Fibroblast of upper back skin (primary cell): Measurements from ENCODE around the gene ZNF225.
A peak's percentile ranks its signal among the peaks of the same experiment; 100 is the strongest.
"Not testable (repeated sequence)": the region's sequence is repeated elsewhere in the genome, so short reads cannot be mapped to it uniquely, and the experiment has no call there.

ENCODE experiments used
- DNase-seq: peaks from one replicate; pipeline ENCODE4 v3.0.0-alpha.2; 2013

The ZNF225 gene

GRCh38 chr19:44164327-44164672 is 51.1 kb downstream of the ZNF225 start:
- DNase-seq = no peak

- peak; percentile 99 for DNase-seq
These were observed 51.7 kb downstream of the ZNF225 start, which contains the start of gene ZNF226 for GRCh38 chr19:44164673-44165512. Gene ZNF226, plus strand, starts transcription at chr19:44165100. Its CDS starts 4,981 bp downstream, at chr19:44170081.

- DNase-seq = not testable (repeated sequence)
These were observed 57.5 kb downstream of the ZNF225 start for GRCh38 chr19:44170660-44171059.

GRCh38 chr19:44176590-44176989 is 63.4 kb downstream of the ZNF225 start:
- DNase-seq = no peak

GRCh38 chr19:44180968-44181367 is 67.8 kb downstream of the ZNF225 start:
- no peak for DNase-seq

GRCh38 chr19:44182145-44182544 is 68.9 kb downstream of the ZNF225 start:
- no peak for DNase-seq
